Breast epithelium (tissue), 4 donors: ENCODE data around the gene SHISA6. TPM values are rescaled to one million over a fixed set of nuclear protein-coding genes. Genes with fewer than 3 reads are reported as not detected.
"Not testable (repeated sequence)": the region's sequence is repeated elsewhere in the genome, so short reads cannot be mapped to it uniquely, and the experiment has no call there.

Source experiments
- DNase-seq, 2 donors: peaks; one replicate each; pipeline ENCODE4 v3.0.0-alpha.2; 2019; ENCODE audit warnings: low spot score in 2 of 2
- H3K27ac ChIP-seq, 2 donors: fragments of 200-600 bp; sonication (generic) in 1 of 2; one replicate each; pipeline ENCODE4 v1.5.1; 2016 to 2019; ENCODE audit warnings: mild to moderate bottlenecking in 1 of 2
- H3K27me3 ChIP-seq, 2 donors: fragments of 200-600 bp; sonication (generic) in 1 of 2; one replicate each; pipeline versions ENCODE4 v1.5.1 to v1.6.0; 2017 to 2019; ENCODE audit warnings: control low read depth in 1 of 2, mild to moderate bottlenecking in 1 of 2
- H3K36me3 ChIP-seq: fragments of 200-600 bp; one replicate; pipeline ENCODE4 v1.5.1; 2019
- H3K4me1 ChIP-seq, 2 donors: fragments of 200-600 bp; sonication (generic); one replicate each; pipeline ENCODE4 v1.5.1; 2016 to 2019; ENCODE audit warnings: control low read depth in 1 of 2
- H3K4me3 ChIP-seq, 3 donors: fragments of 200-600 bp; sonication (generic); 1 replicate in 2 of 3; 2 replicates in 1 of 3; pipeline ENCODE4 v1.5.1; 2016 to 2019; ENCODE audit warnings: mild to moderate bottlenecking in 3 of 3, moderate library complexity in 2 of 3
- H3K9me3 ChIP-seq, 2 donors: fragments of 200-600 bp; sonication (generic) in 1 of 2; one replicate each; pipeline ENCODE4 v1.5.1; 2016 to 2019; ENCODE audit warnings: control low read depth in 1 of 2
- POLR2A ChIP-seq: fragments of 450-650 bp; IDR thresholded peaks from one replicate; pipeline ENCODE4 v1.6.1; 2016; ENCODE audit warnings: antibody characterized with exemption, mild to moderate bottlenecking, moderate library complexity
- POLR2AphosphoS5 ChIP-seq, 3 donors: sonication (generic); formaldehyde crosslinking; IDR thresholded peaks; one replicate each; pipeline ENCODE4 v1.6.1; 2017; ENCODE audit warnings: antibody characterized with exemption in 3 of 3
- intact Hi-C: fragments of 100-400 bp; cut with DNase I; formaldehyde crosslinking; loops from one replicate; pipeline ENCODE4 v1.15.1; 2023; ENCODE audit warnings: low total_unique reads
- total RNA-seq, 3 donors: library from RNA; depleted of rRNA; stranded (reverse); fragments of >200 nt; gene quantifications; one replicate each; pipeline ENCODE4 v1.1.0, GENCODE V29; 2016
- TF ChIP-seq, protein P1 (sequence below), 3 donors: fragments of 450-650 bp; IDR thresholded peaks; one replicate each; pipeline ENCODE4 v1.5.1; 2016 to 2017; ENCODE audit warnings: antibody characterized with exemption in 3 of 3, mild to moderate bottlenecking in 3 of 3, moderate library complexity in 3 of 3

SHISA6 gene
- total RNA-seq, 3 donors from 2014 or later, result 0.44 to 5.3 (median 3.3) TPM

DNA sequence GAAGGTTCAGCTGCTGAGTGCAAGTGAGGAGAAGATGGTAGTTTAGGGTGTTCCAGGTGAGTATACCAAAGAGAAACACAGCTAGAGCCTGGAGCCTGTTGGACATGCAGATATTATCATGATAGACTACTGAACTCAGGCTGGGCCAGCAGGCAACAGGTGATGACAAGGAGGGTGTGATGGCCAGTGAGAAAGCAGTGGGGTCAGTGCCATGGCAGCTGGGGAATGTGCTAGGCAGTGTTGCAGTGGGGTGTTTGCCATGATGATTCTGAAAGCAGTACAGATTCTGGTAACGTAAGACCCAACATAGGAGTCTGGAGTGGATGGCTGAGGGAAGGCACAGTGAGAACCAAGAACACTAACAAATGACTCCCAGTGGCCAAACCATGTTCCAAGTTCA is 57.4 kb downstream of the SHISA6 start:
- no peak overlapping the region for H3K27ac ChIP-seq
- no peaks in the 10 kb centered on the region for H3K9me3 ChIP-seq
- intact Hi-C loops, result loop anchor here (2.0 kb wide), 1 partner anchor 20 kb away; no protein-coding TSS in a partner anchor
- no peaks in the 10 kb centered on the region for H3K4me1 ChIP-seq
- no peak for TF ChIP-seq POLR2A
- TF ChIP-seq, protein P1, sequence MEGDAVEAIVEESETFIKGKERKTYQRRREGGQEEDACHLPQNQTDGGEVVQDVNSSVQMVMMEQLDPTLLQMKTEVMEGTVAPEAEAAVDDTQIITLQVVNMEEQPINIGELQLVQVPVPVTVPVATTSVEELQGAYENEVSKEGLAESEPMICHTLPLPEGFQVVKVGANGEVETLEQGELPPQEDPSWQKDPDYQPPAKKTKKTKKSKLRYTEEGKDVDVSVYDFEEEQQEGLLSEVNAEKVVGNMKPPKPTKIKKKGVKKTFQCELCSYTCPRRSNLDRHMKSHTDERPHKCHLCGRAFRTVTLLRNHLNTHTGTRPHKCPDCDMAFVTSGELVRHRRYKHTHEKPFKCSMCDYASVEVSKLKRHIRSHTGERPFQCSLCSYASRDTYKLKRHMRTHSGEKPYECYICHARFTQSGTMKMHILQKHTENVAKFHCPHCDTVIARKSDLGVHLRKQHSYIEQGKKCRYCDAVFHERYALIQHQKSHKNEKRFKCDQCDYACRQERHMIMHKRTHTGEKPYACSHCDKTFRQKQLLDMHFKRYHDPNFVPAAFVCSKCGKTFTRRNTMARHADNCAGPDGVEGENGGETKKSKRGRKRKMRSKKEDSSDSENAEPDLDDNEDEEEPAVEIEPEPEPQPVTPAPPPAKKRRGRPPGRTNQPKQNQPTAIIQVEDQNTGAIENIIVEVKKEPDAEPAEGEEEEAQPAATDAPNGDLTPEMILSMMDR (IDR thresholded peaks at IDR 0.05), result no peak
- TF ChIP-seq POLR2AphosphoS5 (IDR thresholded peaks at IDR 0.05), result no peak
- no peak for DNase-seq
- peaks cover 0 to 7% of the 10 kb centered on the region in 2 donors for H3K27me3 ChIP-seq
- no peak overlapping the region for H3K4me3 ChIP-seq
- no peaks in the 10 kb centered on the region for H3K36me3 ChIP-seq

DNA sequence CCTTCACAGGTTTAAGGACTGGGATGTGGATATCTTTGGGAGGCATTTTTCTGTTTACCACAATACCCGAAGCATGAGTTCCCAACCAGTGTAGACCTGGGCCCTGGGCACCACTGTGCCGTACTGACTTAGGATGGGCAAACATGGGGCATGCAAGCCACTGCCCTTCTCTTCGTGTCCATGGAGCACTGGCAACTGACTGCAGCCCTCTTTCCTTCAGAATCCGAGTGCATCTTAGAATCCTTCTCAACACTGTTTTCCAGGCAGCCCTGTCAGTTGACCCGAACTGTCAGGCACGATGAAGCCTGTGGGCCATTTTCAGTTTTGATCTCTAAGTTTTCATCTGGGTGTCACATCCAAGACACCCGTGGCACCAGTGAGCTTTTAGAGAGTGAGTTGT is 59.2 kb downstream of the SHISA6 start:
- intact Hi-C loops, result no loop called here

DNA sequence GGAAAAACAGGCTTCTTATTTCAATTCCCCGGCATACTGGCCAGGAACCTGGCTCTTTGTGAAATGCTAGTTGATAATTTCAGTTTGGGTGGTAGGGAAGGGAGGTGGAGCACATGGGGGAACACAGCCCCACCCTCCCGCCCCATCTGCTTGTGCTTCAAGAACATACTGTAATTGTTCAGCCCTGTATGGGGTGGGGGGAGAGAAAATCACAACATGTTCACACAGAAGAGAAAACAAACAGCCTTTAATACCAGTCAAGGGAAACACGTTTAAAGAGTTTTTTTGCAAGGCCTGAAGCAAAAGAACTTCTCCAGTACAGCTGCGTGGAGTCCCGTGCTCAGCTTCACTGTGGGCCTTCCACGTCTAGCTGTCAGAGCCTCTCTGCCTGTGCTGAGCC is 59.7 kb downstream of the SHISA6 start:
- Histone ChIP-seq H3K27ac (no peak overlapping the region), H3K4me1 (no peaks in the 10 kb centered on the region), H3K4me3 (no peak overlapping the region), H3K36me3 (no peaks in the 10 kb centered on the region), H3K27me3 (no peaks in the 10 kb centered on the region), H3K9me3 (no peaks in the 10 kb centered on the region)
- TF ChIP-seq POLR2A, result no peak
- TF ChIP-seq POLR2AphosphoS5 (IDR thresholded peaks at IDR 0.05), result no peak
- TF ChIP-seq, protein P1 (IDR thresholded peaks at IDR 0.05), result no peak
- intact Hi-C loops, result no loop called here
- no peak for DNase-seq

More for the DNA sequence above, 59.2 kb downstream of the SHISA6 start:
- Histone ChIP-seq H3K4me1 (no peaks in the 10 kb centered on the region), H3K27ac (no peak overlapping the region), H3K27me3 (peaks cover 0 to 3% of the 10 kb centered on the region in 2 donors), H3K4me3 (no peak overlapping the region), H3K9me3 (no peaks in the 10 kb centered on the region), H3K36me3 (no peaks in the 10 kb centered on the region)
- no peak for DNase-seq
- TF ChIP-seq POLR2AphosphoS5 (IDR thresholded peaks at IDR 0.05) (no peak), POLR2A (no peak)
- TF ChIP-seq, protein P1 (IDR thresholded peaks at IDR 0.05), result no peak

DNA sequence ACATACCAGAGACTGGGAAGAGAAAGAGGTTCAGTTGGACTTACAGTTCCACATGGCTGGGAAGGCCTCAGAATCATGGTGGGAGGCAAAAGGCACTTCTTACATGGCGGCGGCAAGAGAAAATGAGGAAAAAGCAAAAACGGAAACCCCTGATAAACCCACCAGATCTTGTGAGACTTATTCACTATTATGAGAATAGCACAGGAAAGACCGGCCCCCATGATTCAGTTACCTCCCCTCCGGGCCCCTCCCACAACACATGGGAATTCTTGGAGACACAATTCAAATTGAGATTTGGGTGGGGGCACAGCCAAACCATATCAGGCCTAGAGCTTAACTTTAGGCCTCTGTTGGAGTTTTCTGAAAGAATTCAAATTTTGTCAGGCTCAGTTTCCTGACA is 60.9 kb downstream of the SHISA6 start:
- not testable (repeated sequence) for H3K4me1 ChIP-seq, H3K27ac ChIP-seq, H3K36me3 ChIP-seq, H3K9me3 ChIP-seq, H3K27me3 ChIP-seq, DNase-seq, H3K4me3 ChIP-seq
- intact Hi-C loops, result loop anchor here (2.0 kb wide), 1 partner anchor 139 kb away; no protein-coding TSS in a partner anchor

DNA sequence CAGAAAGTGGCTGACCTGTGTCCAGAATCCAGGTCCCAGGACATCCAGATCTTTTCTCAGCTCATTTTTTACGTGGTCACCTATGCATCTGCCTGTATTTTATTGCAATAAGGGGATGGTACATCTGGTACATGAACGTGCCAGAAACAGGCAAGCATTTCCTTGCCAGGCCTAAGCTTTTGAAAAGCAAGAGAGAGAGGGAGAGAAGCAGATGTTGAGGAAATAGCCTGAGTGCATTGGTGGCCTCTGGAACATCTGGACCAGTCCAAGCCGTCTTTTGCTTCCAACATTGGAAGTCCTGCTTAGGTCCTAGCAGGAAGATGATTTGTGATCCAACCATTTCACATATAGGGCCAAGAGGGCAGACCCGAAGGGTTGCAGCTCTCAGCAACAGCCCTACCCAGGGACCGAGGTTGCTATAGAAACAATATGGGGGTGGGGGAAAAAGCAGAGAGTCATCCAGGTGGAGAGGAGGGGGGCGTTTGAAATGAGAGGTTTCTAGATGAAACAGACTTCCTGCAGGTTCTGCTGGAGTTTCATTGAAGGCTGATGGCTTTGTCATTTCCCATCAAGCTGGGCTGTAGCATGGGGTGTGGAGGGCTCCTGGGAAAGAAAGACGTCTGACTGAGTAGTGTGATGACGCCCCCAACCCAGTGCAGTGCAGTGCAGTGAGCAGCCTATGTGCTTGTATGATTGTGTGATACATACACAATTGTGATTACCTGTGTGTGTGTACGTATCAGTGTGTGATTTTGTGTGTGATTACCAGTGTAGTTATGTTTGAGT is 61.6 kb downstream of the SHISA6 start:
- Histone ChIP-seq H3K27ac (no peak overlapping the region), H3K9me3 (no peaks in the 10 kb centered on the region), H3K4me3 (no peak overlapping the region), H3K36me3 (no peaks in the 10 kb centered on the region), H3K4me1 (no peaks in the 10 kb centered on the region), H3K27me3 (no peaks in the 10 kb centered on the region)
- intact Hi-C loops, result loop anchor here (2.0 kb wide), 1 partner anchor 140 kb away; no protein-coding TSS in a partner anchor
- TF ChIP-seq POLR2AphosphoS5 (IDR thresholded peaks at IDR 0.05) (no peak), POLR2A (no peak)
- TF ChIP-seq, protein P1 (IDR thresholded peaks at IDR 0.05), result no peak
- no peak for DNase-seq
